Stimulated activated CD4-positive, alpha-beta T cell treated with anti-CD3 and anti-CD28 coated beads, Interleukin-2, amount 100 ng/mL, for 48 hours (primary cell): ENCODE data around the gene FREM1.

Experiments used
- DNase-seq, 2 donors: peaks; one replicate each; pipeline ENCODE4 v3.0.0-alpha.2; 2020

FREM1 gene

DNA sequence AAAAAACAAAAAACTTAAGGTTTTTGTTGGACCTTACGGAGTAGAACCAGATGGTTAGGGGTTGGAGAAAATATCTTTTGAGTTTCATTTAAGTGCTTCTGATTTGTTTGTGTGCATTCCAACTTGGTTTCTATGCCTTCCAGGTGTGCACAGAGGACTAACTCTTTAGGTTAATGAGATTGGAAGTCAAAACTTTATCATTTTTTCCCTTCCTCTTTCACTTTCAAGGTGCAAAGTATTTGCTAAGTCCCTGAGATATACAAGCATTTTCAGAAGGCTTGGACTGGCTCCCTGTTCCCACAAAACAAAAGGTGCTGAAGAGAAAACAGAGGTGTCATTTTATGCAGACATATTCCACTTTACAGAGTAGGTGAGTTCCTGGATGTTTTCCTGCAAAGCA is 157.4 kb downstream of the FREM1 start:
- no peak for DNase-seq

DNA sequence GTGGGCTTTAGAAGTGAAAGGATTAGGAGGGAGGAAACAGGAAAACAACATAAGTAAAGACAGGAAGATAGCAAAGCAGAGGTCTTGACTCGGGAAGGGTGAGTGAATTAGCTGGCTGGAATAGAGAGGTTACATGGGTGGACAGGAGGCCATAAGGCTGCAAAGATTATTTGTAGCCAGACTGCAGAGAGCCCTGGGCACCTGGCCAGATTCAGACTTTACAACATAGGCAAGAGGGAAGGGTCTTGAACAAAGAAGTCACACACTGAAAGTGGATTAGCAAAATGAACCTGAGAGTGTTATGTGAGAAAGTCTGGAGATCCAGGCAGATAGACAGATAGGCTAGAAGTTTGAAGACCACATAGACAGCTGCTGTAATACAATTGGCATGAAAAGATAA is 158.0 kb downstream of the FREM1 start:
- DNase-seq: no peak

DNA sequence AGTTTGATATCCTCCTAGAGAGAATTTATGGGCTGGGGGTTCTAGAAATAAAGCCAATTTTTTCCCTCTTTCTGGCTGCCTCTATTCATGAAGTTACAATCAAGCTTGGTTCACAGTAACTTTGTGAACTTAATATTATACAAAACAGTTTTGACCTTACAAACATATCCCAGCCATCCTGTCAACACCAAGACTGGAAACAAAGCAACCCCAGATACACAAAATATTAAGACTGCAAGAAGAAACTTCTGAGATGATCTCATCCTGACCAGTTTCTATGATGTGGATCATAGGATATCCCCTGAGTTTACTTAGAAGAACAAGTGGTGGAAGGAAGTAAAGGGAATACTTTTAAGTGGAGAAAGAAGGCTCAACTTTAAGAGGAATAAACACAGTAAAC is 159.4 kb downstream of the FREM1 start:
- DNase-seq: no peak

DNA sequence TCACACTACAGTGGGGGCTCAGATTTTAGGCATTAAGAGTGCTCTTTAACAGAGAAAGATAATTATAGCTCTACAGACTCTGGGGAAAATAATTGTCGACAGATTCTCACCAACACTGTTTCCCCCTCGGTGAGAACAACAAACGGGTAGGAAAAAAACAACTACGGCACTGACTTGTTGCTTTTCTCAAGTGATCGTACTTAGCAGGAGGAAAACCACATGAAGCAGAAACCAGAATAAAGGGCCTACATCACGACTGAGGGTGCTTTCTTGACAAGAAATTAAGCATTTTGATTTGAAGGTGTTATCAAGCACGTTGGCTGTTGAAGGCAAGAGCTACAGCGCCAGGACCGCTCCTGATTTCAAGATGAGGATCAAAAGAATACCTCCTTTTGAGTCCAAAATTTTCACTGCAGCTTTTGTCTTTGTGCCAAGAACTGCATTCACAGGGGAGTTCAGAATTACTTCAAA is 160.5 kb downstream of the FREM1 start:
- DNase-seq: no peak

DNA sequence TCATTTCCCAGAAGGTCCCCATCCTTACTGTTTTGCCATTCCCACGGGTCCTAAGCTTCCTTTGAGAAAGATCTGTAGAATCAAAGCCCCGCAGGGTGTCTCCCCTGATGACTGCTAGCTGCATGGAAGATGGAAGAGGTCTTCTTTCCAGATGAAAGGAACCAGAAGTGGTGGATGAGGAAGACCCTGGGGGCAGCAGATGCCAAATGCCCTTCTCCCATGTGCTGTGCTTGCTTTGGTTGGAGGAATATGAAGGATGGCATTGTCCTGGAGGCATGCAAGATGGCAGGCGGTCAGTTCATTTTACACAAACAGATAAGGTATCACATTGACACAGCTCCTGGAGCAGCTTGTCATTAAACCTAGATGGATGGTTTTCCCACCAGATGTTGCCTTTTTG is 161.9 kb downstream of the FREM1 start:
- no peak for DNase-seq

DNA sequence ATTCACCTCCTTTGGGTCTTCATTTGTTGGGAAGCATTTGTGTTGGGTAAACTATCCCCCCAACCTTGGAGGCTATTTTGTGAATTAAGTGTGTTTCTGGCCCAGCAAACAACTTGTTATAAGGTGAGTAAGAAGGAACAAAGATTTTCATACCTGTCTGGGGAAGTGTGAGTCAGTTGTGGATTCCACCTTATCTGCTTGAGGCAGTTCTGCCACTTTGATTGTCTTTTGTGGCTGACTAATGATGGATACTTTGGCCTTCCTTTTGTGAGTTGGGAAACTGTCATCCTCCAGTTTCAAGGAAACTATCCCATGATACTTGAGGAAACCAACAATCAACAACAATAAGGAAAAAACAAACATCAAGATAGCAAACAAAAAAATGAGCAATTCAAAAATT is 163.1 kb downstream of the FREM1 start:
- DNase-seq: no peak

DNA sequence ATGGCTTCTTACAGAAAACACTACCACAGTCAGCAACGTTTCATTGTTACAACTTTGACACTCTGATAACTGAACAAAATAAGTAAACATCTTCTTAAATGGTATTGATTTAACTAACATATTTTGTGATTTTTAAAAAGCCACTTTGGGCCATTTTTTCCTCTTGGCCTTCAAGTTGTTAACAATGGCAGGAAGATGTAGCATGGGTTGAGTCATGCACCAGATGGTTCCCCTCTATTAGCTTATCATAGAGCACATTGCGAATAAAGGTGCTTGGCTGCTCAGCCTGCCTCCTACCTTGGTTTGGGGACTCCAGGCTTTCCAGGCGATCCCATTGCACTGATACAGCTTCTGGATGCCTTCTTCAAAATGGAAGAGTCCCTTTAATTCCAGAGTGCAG is 163.6 kb downstream of the FREM1 start:
- DNase-seq: no peak

DNA sequence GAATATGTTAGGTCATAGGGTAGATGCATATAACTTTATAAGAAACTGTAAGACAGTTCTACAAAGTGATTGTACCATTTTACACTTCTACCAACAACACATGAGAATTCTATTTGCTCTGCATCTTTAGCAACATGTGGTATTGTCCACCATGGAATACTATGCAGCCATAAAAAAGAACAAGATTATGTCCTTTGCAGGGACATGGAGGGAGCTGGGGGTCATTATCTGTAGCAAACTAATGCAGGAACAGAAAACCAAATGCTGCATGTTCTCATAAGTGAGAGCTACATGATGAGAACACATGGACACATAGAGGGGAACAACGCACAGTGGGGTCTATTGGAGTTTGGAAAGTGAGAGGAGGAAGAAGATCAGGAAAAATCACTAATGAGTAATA is 165.5 kb downstream of the FREM1 start:
- DNase-seq: no peak

DNA sequence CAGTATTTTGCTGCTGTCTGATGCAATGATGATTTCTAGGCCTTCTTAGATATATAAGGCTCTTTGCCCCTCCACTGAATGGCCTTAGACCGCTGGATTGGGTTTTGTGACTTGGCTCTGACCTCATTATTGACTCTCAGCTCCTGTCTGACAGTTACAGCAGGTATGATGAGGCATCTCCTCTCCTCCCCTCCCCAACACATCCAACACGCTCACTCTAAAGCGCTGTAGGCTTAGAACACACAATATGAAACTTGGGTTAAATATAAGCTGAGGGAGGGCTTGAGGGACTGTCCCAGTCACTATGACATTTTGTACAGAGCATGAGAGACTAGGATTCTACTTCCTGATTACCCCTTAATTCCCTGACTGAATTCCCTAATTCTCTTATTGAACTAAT is 168.9 kb downstream of the FREM1 start:
- DNase-seq: no peak

DNA sequence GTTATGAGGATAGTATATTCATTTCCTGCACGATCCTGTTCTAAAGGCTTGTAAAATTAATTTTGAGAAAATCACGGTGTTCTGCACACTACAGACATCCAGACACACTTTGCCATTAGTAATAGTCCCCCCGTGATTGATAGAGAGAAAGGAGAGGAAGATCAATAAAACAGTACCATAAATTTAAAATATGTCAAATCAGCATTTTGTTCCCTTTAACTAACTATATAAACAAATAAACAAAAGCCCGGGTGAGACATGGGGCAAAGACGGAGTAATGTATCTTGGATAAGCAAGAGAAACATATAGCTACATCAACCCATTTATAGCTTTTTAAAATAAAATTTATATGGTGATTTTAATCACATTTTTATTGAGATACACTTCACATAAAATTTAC is 177.1 kb downstream of the FREM1 start:
- DNase-seq: no peak

DNA sequence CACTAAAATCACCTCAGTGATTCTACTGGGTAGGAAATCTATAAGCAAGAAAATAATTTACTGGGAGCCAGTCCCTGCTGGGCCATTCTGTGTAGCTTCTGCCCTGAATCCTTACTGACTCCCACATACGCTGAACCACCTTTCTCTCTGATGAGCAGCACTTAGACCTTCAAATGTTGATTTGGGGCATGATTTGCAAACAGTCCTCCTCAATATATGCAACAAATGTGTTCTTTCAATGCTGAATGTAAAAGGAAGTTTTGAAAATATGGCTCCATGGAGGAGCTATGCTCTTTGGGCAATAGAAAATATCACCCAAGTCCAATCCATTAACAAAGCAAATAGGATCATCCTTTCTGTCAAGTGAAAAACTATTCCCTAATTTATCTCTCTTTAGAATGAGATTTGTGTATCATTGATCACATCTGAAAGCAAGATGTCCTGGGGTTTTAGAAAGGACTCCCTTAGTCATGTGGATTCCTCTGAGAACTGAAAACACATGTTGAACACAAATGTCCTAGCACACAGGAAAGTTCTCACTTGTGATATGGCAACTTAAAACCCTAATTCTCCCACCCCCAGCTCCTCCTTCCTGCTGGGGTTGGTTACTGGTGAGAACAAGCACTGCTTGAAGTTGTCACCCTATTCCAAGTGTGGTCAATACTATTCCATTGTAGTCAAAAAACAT is 178.8 kb downstream of the FREM1 start:
- no peak for DNase-seq

DNA sequence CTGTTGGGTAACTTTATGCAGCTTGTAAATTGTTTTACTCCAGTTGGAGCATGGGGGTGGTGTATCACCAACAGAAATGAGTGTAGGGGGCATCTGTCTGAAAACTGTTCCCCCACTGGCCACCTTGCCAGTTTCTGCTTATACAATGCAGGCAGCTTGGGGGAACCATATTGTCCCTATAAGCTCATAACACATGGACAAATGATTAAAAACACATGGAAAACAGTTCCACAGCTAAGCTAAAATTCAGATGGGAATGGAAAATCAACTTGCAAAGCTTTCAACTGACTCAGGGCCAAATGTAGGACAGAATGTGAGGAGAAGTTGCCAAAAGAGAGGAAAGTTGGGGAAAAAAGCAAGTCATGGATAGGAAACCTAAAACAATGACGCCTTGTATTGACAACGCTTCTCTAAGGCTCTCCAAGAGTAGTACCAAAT is 179.7 kb downstream of the FREM1 start:
- DNase-seq: no peak

DNA sequence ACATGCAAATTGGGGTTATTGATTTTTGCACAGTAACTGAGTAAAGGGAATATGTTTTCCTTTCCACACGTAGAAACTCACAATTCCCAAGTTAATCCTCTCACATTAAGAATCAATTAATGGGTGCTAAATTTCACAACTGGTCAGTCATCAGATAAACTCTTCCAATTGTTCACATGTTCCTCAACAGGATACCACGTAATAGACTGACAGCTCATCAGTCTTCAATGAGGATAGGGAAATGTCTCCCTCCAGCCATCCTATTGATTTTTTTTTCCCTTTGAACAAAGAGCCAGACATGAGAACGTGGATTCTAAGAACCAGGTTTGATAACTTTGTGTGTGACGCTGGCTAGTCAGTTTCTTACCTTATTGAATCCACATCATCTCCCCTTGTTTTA is 186.9 kb downstream of the FREM1 start:
- no peak for DNase-seq

DNA sequence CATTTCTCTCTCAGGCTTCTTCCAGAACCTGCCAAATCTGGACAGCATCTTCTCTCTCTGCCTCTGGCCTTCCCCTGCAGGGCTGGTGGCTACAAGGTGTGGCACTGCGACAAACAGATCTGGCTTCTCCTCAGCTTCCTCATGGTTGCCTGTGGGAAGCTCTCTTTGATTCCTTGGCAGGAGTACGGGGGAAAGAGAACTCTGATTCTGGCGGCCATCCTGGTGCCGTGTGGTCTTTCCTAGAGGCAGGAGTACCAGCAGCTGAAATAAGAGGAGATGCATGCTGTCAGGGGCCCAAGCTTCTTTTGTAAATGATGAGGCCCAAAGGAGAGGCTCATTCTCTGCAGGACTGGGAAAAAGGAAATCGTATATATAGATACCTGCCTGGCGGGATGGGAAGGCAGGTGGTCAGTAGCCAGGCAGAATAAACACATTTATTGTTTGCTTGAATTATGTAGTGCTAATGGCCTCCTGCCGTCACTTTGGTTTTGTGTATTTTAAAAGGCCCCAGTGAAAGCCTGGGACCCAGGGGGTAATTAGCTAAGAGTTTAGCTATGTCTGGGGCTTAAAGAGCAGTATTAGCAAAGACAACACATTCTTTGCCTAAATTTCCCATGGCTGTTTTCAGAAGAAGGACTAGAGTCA is 187.7 kb downstream of the FREM1 start, which contains the start of gene CER1:
Gene CER1 (minus strand): TSS at position 343 of the 645 bp plus-strand sequence. CDS start 61 bp downstream, at position 282.
- DNase-seq: no peak

DNA sequence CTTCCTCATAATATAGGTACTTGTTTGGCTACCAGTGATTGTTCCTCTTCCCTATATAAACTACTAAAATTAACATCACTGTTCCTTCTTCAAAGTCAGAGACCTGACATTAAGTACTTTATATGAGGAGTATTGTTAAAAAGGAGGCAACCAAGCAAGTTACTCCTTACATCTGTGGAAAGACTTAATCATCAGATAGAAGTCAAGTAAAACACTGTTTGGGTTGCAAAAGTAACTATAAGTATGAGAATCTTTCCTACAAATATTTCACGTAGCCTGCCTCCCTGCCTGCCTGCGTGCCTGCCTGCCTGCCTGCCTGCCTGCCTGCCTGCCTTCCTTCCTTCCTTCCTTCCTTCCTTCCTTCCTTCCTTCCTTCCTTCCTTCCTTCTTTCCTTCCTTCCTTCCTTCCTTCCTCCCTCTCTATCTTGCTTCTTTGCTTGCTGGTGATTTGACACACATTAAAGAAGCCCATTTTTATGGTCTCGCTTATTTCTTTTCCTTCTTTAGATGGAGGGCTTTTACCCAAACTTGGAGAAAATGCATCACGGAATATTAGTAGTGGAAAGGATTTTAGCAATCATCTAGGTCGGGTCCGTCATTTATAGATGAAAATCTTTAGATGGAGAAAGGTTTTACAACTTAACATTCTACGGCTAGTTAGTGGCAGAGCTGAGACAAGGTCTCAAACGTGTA is 190.9 kb downstream of the FREM1 start:
- DNase-seq: no peak

DNA sequence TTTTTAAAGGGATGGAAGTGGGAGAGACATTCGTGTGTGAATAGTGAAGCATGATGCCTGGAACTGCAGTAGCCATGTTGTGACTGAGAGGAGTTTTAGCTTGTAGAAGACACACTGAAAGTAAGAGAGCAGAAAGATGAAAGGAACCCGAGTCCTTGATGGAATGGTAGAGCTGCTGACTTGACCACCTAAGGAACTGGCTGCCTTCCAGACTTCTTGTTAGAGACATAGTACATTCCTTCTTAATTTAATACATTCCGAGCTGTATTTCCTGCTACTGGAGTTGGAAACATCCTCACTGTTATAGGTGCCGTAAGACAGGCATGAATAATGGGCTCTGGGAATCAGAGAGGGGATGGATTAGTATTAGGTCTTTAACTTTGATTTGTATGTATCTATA is 195.1 kb downstream of the FREM1 start:
- DNase-seq: no peak

DNA sequence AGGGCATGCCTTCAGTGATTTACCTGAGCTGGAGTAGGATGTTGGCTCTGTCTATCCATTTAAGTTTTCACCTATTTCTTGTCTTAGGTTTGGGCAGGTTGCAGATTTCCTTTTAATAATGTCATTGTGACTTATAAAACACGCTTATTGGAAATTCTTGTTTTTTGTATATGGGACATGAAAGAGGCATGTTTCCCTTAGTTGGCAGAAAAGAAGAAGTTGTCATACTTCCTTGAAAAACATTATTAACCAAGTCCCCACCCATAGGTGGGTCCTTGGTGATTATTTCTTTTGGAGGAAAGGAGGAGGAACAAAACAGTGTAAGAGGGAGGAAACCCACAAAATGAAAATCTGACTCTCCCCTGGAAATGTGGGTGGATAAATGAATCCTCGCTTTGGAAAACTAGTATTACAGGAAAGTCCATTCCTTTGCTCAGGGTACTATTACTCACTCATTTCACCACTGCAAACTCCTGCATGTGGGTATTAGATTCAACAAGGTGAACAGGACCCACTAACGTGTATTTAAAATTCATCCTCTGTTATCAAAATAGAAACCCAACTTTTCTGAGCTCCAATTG is 197.0 kb downstream of the FREM1 start:
- no peak for DNase-seq

DNA sequence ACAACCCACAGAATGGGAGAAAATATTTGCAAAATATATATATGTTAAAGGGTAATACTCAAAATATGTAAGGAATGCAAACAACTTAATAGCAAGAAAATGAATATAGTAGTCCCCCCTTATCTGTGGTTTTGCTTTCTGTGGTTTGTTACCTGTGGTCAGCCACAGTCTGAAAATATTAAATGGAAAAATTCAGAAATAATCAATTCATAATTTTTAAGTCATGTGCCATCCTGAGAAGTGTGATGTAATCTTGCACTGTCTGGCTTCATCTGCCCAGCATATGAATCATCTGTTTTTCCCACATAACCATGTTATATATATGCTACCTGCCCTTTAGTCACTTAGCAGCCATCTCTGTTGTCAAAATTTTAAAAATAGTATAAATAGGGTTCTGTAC is 199.4 kb downstream of the FREM1 start:
- no peak for DNase-seq

DNA sequence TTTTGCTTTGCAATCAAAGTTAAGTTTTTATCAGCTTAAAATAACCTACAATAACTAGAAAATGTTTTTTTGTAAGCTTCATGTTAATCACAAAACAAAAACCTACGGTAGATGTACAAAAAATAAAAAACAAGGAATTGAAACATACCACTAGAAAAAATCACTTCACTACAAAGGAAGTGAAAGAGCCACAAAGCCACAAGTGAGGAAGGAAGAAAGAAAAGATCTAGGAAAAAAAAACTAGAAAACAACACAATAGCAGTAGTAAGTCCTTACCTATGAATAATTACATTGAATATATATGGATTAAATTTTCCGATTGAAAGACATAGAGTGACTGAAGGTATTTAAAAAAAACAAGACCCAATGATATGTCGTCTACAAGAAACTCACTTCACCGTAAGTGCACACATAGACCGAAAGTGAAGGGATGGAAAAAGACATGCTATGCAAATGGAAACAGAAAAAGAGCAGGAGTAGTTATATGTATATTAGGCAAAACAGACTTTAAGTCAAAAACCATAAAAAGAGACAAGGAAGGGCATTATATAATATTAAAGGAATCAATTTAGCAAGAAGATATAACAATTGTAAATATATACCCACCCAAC is 203.6 kb downstream of the FREM1 start:
- no peak for DNase-seq

DNA sequence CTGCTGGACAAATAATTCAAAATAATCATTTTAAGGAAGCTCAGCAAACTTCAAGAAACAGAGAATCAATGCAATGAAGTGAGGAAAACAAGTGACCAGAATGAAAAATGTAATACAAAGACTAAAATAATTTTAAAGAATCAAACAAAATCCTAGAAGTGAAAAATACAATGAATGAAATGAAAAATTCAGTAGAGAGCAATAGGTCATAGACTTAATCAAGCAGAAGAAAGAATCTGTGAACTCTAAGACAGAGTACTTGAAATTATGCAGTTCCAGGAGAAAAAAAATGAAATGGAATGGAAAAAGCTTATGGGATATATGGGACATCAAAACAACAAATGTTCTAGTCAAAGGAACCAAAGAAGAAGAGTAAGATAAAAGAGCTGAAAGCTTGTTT is 205.1 kb downstream of the FREM1 start:
- DNase-seq: no peak

DNA sequence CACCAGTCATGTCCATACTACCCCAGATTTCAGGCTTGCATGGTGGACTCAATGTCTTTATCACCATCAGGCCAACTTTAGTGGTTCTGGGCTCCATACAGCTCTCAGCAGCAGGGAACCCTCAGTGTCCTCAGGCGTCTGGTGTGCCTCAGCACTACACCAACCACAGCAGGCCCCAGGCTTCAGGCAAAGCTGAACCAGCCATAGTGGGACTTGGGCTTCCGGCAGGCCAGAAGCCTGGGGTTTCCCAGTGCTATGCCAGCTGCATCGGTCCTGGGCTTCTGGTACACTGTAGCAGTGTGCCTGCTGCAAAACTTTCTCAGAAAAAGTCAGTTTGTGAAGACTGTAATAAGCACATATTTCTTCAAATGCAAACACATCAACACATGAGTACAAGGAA is 205.9 kb downstream of the FREM1 start:
- DNase-seq: no peak

DNA sequence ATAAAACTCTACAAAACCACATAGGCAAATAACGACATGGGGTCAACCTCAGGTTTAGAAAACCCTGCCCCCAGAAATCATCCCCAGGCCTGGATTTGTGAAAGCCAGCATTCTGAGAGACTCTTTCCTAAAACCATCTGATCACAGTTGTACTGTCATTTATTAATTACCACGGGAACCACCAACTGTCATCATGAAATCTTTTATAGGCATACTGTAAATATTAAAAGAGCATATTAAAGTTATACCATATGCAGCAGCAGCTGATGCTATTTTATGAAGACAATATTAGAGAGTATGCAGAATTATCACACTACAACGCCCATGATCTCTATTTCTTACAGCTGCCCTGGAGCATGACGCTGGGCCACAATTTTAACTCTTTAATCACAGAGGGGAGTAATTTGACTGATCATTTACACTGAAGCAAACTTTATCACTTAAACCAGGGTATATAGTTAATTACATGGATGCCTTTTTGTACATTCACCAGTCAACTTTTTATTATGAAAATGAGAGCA is 208.0 kb downstream of the FREM1 start:
- no peak for DNase-seq

DNA sequence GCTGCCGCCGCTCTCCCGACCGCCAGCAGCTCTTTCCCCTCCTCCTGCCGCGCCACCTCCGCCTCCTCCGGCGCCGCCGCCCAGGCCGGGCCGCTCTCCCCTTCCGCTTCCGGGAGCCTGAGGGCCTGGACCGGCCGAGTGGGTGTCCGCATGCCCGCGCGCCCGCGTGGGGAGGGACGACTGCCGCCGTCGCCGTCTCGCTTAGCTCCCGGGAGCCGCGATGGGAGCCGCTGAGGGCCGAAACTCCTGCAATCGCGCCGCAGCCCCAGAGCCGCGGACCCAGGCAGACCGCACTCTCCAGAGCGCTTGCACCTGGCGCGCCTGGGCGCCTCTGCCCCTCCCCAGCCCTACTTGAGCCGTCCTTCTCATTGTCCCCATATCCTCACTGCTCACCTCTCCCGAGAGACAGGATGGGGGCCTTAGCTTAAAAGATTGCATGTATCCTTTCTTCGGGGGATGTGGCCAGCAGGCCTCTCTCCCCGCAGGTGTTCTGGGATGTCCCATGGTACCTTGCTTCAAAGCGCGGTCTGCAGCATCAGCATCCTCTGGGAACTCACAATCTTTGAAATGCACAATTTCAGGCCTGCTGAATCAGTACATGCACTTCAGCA is 216.9 kb downstream of the FREM1 start, which contains the start of gene ZDHHC21:
Gene ZDHHC21 (minus strand): TSS at position 182 of the 611 bp plus-strand sequence. CDS start 19,092 bp downstream, outside the sequence.
- DNase-seq: peak; percentile 36 to 56
